NCI-H187 (cell line): Measurements from ENCODE around the gene KCNJ12.
"Not testable (repeated sequence)": the region's sequence is repeated elsewhere in the genome, so short reads cannot be mapped to it uniquely, and the experiment has no call there.

ENCODE experiments used
- DNase-seq, 2 experiments: peaks; one replicate each; lab custom pipeline; 2025; lab: John Stamatoyannopoulos, UW

The KCNJ12 gene

GRCh38 chr17:21376081-21376758 lies at the start of gene KCNJ12:
Gene KCNJ12, plus strand, starts transcription at chr17:21376357. Its CDS starts 38,986 bp downstream, at chr17:21415343.
- no peak for DNase-seq

DNA sequence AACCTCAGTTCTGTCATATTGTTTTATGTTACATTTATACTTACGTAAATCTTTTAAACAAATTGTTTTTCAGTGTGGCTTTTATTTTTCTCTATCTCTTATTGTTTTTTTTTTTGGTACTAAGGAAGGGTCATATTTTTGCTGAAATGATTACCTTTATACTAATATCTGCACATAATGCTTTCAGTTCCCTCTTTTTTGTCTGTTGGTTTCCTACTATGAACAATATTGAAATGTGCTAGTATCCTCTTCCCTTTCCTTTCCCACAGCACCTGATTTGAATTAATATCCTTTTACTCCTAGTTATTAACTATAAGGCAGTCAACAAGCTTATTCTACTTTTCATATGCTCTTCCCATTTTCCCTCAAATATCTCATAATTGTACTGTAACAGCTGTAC lies 48.2 kb upstream of the KCNJ12 start:
- not testable (repeated sequence) for DNase-seq

GRCh38 chr17:21328778-21329177 lies 47.4 kb upstream of the KCNJ12 start:
- DNase-seq: not testable (repeated sequence)

DNA sequence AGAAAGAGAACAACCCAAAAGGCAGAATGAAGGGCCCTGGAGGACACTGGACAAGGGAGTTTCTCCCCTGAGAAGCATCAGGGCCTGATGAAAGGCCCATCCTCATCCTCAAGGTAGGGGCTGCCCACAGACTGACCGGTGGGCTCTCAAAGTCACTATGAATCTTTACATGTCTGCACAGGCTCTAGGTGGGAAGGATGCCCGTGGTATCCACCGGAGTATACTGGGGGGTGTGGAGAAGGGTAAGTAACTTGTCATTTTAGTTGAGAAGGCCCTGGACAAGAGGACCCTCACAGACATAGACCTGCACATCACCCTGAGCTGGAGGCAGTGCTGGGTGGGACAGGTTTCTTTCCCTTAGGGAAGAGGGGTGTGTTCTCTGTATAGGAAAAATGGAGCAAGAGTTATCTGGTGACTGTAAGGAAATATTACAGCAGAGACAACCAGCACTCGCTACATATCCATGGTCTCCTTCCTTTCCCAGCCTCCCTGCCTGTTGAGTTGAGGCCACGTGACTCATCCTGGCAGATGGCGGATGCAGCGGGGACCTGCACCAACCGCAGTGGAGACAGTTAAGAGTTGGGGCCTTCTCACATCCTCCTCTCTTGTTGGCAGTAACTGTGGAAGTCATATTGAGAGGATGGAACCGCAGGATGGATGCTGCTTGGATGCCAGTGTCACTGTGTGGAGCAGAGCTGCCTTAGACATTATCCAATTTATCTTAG lies 45.6 kb upstream of the KCNJ12 start:
- DNase-seq: no peak

GRCh38 chr17:21336541-21337294 lies 39.4 kb upstream of the KCNJ12 start:
- not testable (repeated sequence) for DNase-seq

DNA sequence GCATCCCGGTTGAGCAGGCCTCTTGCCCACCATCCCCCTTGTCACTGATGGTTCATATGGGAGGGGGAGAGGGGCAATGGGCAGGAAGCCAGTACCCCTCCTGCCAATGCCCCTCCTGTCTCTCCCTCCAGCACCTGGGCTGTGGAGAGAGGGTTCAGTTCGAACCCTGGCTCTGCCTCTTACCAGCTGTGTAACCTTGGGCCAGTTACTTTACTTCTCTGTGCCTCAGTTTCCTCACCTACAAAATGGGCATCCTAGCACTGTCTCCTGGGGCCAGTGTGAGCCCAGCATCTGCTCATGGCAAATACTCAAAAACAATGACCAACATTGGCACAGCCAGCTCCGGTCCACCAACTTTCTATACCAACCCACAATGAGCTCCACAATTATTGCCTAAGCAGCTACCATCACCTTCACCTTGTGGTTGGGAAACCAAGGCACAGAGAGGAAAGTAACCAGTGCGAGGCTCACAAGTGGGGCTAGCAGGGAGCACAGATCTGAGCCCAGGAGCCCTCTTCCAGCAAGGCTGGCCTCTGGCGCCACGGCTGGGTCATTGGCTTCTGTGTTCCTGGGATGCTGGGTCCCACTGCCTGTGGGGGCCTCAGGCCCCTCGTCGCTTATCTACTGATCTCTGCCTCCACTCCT lies 38.1 kb upstream of the KCNJ12 start:
- DNase-seq: not testable (repeated sequence)

- no peak for DNase-seq
Measured at GRCh38 chr17:21339011-21339410, 37.1 kb upstream of the KCNJ12 start.

- DNase-seq: not testable (repeated sequence)
Measured at GRCh38 chr17:21339571-21339970, 36.6 kb upstream of the KCNJ12 start.

GRCh38 chr17:21340407-21340806 lies 35.8 kb upstream of the KCNJ12 start:
- not testable (repeated sequence) for DNase-seq

DNA sequence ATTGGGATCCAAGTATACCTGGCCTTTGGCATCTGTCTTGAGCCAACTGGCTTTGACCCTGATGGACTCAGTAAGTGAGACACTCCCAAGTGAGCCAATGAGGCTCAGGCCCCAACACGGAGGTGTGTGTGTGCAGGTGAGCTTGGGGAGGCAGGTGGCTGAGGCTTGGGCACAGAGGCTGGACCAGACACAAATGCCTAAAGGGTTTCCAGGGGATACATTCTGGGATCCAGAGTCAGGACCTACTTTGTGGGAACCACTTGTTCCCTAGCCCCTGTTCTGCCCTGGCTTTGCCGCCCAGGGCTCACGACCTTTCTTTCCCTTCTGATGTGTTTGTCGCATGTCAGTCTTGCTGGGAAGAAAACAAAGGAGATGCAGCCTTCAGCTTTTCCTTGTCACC lies 34.9 kb upstream of the KCNJ12 start:
- not testable (repeated sequence) for DNase-seq

- DNase-seq: not testable (repeated sequence)
Measured at GRCh38 chr17:21341925-21342540, 34.1 kb upstream of the KCNJ12 start.

GRCh38 chr17:21343061-21343949 lies 32.9 kb upstream of the KCNJ12 start:
- not testable (repeated sequence) for DNase-seq

DNA sequence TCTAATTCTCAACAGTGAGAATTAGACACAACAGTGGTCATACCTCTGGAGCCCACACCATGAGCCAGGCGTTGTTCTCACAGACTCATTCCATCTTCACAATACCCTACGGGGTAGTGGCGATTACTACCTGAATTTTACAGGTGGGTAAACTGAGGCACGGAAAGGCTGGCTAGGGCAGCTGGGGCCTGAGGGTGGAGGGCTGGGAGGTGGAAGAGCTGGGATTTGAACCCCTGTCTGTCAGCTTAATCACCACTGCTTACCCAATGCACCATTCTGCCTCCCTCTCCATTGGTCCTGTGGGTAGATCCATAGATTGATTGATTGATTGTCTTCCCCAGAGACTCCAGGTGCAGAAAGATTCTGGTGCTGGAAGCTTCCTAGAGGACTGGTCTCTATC lies 31.4 kb upstream of the KCNJ12 start:
- not testable (repeated sequence) for DNase-seq

- DNase-seq: no peak
Measured at GRCh38 chr17:21345236-21345635, 30.9 kb upstream of the KCNJ12 start.

DNA sequence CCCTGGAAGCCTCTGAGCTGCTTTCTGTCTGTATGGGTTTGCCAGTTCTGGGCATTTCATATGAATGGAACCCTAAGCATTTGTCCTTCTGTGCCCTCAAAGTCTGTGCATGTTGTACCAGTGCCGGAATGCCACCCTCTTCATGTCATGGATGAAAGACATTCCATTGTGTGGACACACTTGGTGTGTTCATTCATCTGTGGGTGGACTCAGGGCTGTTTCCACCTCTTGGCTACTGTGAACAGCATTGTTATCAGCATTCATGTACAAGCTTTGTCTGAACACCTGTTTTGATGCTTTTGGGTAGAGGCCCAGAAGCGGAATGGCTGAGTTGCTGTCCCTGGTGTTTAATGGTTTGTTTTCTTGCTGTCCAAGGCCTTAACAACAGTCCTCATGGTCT lies 30.1 kb upstream of the KCNJ12 start:
- DNase-seq: not testable (repeated sequence)

DNA sequence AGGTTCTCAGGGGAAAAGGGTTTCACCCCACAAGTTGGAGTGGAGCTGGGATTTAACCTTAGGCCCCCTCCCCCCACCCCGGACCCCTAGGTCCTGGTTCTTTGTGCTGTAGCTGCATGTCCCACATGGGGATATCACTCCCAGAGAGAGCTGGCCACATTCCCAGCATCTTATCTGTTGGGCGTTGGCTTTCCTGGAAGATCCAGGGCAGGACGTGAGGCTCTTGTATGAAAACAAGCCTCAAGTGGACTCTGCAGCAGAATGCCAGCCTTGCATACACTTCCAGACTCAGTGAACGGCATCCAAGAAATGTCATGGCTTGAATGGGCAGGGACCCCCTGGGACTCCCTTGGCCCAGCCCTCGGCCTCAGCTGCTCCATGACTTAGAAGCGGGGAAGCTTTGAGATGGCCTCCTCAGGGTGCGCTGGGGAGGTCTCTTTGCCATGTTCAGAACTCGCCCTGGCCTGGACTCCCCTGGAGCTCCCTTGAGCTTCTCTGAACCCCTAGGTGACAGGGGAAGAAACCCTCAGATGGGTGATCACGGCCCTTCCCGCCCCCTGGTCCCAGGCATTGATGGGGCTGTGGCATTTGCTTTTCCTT lies 29.4 kb upstream of the KCNJ12 start:
- not testable (repeated sequence) for DNase-seq

DNA sequence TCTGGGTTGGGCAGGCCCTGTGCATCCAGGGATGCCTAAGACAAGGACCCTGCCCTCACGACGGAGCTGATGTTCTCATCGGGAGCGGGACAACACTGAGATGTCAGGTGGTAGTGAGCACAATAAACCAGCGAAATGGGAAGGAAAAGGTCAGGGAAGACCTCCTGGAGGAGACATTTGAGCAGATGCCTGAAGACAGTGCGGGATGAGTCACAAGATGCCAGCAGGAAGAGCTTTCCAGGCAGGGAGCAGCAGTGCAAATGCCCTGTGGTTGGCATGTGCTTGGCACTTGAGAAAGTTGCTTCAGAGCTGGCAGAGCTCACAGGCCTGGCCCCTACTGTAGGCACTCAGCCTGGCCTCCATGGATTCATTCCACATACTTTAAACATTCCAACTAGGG lies 28.5 kb upstream of the KCNJ12 start:
- not testable (repeated sequence) for DNase-seq

DNA sequence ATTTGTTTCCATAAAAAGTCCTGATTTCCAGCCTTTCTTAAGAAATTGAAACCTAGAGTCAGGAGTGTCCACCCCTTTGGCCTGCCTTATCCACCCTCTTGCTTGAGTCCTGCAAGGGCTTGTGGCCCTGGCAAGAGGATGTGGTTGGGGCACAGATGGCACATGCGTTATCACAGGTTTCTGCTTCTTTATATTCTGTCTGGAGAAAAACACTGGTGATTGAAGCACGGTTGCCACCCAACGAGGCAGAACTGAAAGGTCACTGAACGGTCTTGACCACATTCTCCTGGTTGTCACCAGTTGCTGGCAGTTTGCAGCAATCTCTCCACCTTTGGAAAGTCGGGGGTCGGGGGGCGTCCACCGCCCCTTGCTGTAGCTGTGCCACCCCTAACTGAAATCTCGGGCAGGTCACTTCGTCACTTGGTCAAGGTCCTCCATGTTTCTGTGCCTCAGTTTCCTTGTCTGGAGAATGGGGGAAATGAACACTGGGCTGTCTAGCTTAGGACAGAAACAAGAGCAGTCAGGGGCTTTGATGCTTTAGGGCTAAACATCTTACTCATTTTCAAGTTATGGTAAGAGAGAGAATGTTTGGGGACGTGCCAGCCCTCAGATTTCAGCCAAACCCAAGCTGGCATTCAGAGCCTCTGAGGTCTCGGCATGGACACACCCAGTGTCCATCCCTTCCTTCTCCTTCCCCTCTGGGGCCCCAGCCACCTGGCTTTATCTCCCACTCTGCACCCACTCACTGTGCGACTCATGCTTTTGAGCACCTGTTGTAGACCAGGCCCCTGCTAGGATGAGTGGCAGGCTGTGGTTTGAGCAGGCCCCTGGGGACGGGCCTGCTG lies 27.9 kb upstream of the KCNJ12 start:
- not testable (repeated sequence) for DNase-seq

- DNase-seq: not testable (repeated sequence)
Measured at GRCh38 chr17:21348926-21349261, 27.3 kb upstream of the KCNJ12 start.
